MM.1S (cell line): ENCODE measurements around the gene AGPS.

Source experiments
- DNase-seq: peaks from one replicate; pipeline ENCODE4 v3.0.0-alpha.2; 2015
- H2AFZ ChIP-seq: fragments of 300-600 bp; sonication (generic); 2 replicates; pipeline ENCODE4 v1.6.0; 2016; ENCODE audit warnings: antibody characterized with exemption, low read length
- H3F3A ChIP-seq: fragments of 300-600 bp; sonication (generic); 2 replicates; pipeline ENCODE4 v1.6.1; 2016; ENCODE audit warnings: mild to moderate bottlenecking, antibody characterized with exemption, low read length, moderate library complexity, mixed read lengths; ENCODE audit not compliant: insufficient read depth
- H3K27ac ChIP-seq: fragments of 300-600 bp; sonication (generic); 2 replicates; pipeline ENCODE4 v1.5.1; 2016; ENCODE audit warnings: mild to moderate bottlenecking, low read length
- H3K27me3 ChIP-seq: fragments of 300-600 bp; sonication (generic); replicated peaks from 2 replicates; pipeline ENCODE4 v1.6.0; 2016; ENCODE audit warnings: low read length; ENCODE audit not compliant: insufficient read depth
- H3K36me3 ChIP-seq: fragments of 300-600 bp; sonication (generic); replicated peaks from 2 replicates; pipeline ENCODE4 v1.6.1; 2016; ENCODE audit warnings: mild to moderate bottlenecking, low read length, mixed read lengths; ENCODE audit not compliant: insufficient read depth
- H3K4me1 ChIP-seq: fragments of 300-600 bp; sonication (generic); 2 replicates; pipeline ENCODE4 v1.6.1; 2016; ENCODE audit warnings: low read length, mixed read lengths
- H3K4me2 ChIP-seq: fragments of 300-600 bp; sonication (generic); 2 replicates; pipeline ENCODE4 v1.6.0; 2016; ENCODE audit warnings: low read depth, low read length
- H3K4me3 ChIP-seq: fragments of 300-600 bp; sonication (generic); 2 replicates; pipeline ENCODE4 v1.5.1; 2016; ENCODE audit warnings: low read length, mixed read lengths
- H3K79me2 ChIP-seq: fragments of 300-600 bp; sonication (generic); 2 replicates; pipeline ENCODE4 v1.6.1; 2016; ENCODE audit warnings: mixed run types, low read length, mixed read lengths
- H3K9ac ChIP-seq: fragments of 300-600 bp; sonication (generic); 2 replicates; pipeline ENCODE4 v1.6.1; 2016; ENCODE audit warnings: low read length, mixed read lengths
- H3K9me2 ChIP-seq: fragments of 300-600 bp; sonication (generic); replicated peaks from 2 replicates; pipeline ENCODE4 v1.6.1; 2016; ENCODE audit warnings: mild to moderate bottlenecking, low read length, mixed read lengths; ENCODE audit not compliant: insufficient read depth
- H3K9me3 ChIP-seq: fragments of 300-600 bp; sonication (generic); replicated peaks from 2 replicates; pipeline ENCODE4 v1.6.1; 2016; ENCODE audit warnings: mild to moderate bottlenecking, low read length, mixed read lengths; ENCODE audit not compliant: insufficient read depth
- H4K20me1 ChIP-seq: fragments of 300-600 bp; sonication (generic); 2 replicates; pipeline ENCODE4 v1.6.1; 2016; ENCODE audit warnings: mild to moderate bottlenecking, low read length, moderate library complexity, mixed read lengths; ENCODE audit not compliant: insufficient read depth
- CTCF ChIP-seq: fragments of 300-600 bp; sonication (generic); IDR thresholded peaks from 2 replicates; pipeline ENCODE4 v1.5.1; 2016; ENCODE audit warnings: antibody characterized with exemption, low read length, mixed read lengths
- EZH2 ChIP-seq: fragments of 300-600 bp; sonication (generic); optimal IDR thresholded peaks from 2 replicates; pipeline ENCODE3; 2017; ENCODE audit warnings: low read depth, mild to moderate bottlenecking, antibody characterized with exemption, low read length, mixed read lengths
- EZH2phosphoT487 ChIP-seq: fragments of 300-600 bp; sonication (generic); IDR thresholded peaks from 2 replicates; pipeline ENCODE4 v1.6.1; 2018; ENCODE audit warnings: antibody characterized with exemption, low read length

Gene AGPS

GRCh38 chr2:177552422-177553175, 160.0 kb downstream of the AGPS start:
- Histone ChIP-seq H3K4me3 (peak overlapping the region; percentile 92), H3K27ac (peak overlapping the region; percentile 84), H3K4me2 (peak overlapping the region; percentile 88), H3F3A (peaks cover 17% of the 10 kb centered on the region), H4K20me1 (no peaks in the 10 kb centered on the region), H3K27me3 (no peaks in the 10 kb centered on the region), H3K79me2 (no peaks in the 10 kb centered on the region), H3K9me3 (no peaks in the 10 kb centered on the region), H2AFZ (peak overlapping the region; percentile 93), H3K4me1 (peaks cover 26% of the 10 kb centered on the region), H3K9ac (peak overlapping the region; percentile 88), H3K9me2 (no peaks in the 10 kb centered on the region), H3K36me3 (no peaks in the 10 kb centered on the region)
- TF ChIP-seq EZH2phosphoT487 (no peak), EZH2 (no peak), CTCF (no peak)
- DNase-seq = peak; percentile 92

DNA sequence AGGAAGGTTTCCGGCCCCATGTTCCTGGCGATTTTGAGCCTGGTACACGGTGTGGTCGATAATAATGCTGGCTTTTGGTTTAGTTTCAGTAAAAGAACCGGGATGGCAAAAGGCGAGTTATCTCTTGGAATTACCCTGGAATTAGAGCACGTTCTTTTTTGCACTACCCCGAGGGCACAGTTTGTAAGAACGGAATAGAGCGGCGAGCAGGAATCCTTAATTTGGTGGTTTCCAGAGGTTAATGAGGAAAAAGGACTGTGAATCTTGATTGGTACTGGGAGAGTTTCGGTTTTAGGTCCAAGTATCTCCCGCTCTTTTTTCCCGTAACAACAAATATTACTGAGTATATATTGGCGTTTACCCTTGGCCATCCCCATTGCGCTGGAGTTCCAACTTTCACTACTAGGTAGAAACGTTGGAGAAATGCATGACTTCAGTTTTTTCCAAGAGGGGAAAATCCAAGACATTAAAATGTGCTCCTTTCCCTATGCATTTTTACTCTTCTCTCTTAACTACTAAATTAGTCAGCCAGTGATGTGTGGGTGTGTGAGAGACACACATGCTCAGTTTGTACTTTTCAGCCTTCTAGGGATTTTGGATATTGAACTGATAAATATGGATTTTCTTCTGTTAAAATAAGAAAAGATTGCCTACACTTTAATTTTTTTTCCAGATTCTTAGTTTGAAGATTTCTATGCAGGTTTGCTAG, 160.8 kb downstream of the AGPS start:
- H3K4me2 ChIP-seq = peak overlapping the region; percentile 88
- TF ChIP-seq EZH2phosphoT487 = no peak
- TF ChIP-seq EZH2 = no peak
- no peak for TF ChIP-seq CTCF
- peak overlapping the region; percentile 93 for H2AFZ ChIP-seq
- H3K9ac ChIP-seq = peak overlapping the region; percentile 88
- peaks cover 10% of the 10 kb centered on the region for H3F3A ChIP-seq
- H3K9me3 ChIP-seq = no peaks in the 10 kb centered on the region
- DNase-seq = no peak
- H3K79me2 ChIP-seq = no peaks in the 10 kb centered on the region
- peak overlapping the region; percentile 92 for H3K4me3 ChIP-seq
- H3K36me3 ChIP-seq = no peaks in the 10 kb centered on the region
- no peaks in the 10 kb centered on the region for H3K9me2 ChIP-seq
- H3K27me3 ChIP-seq = no peaks in the 10 kb centered on the region
- peaks cover 19% of the 10 kb centered on the region for H3K4me1 ChIP-seq
- peak overlapping the region; percentile 84; the same call in 1 of the 2 replicates for H3K27ac ChIP-seq
- H4K20me1 ChIP-seq = no peaks in the 10 kb centered on the region

GRCh38 chr2:177554365-177554764, 161.8 kb downstream of the AGPS start:
- Histone ChIP-seq H3K9me3 (no peaks in the 10 kb centered on the region), H3K9ac (no peak overlapping the region), H3K27ac (no peak overlapping the region), H3F3A (no peaks in the 10 kb centered on the region), H3K4me3 (no peak overlapping the region), H3K4me1 (peaks cover 9% of the 10 kb centered on the region), H3K9me2 (no peaks in the 10 kb centered on the region), H2AFZ (no peak overlapping the region), H3K27me3 (no peaks in the 10 kb centered on the region), H3K4me2 (no peak overlapping the region), H3K79me2 (no peaks in the 10 kb centered on the region), H3K36me3 (no peaks in the 10 kb centered on the region), H4K20me1 (no peaks in the 10 kb centered on the region)
- TF ChIP-seq EZH2phosphoT487 (no peak), EZH2 (no peak), CTCF (no peak)
- no peak for DNase-seq
